ENCODE measurements around the gene PHLPP2. TPM values are rescaled to one million over a fixed set of nuclear protein-coding genes. Genes with fewer than 3 reads are reported as not detected.
A peak's percentile ranks its signal among the peaks of the same experiment; 100 is the strongest.
"Not testable (repeated sequence)": the region's sequence is repeated elsewhere in the genome, so short reads cannot be mapped to it uniquely, and the experiment has no call there.

PHLPP2 gene
- polyA plus RNA-seq, 3 donors: 7.6 to 10.7 (median 10.2) TPM

- DNase-seq: no peak
These were observed 99.2 kb downstream of the PHLPP2 start for GRCh38 chr16:71625113-71625850.

- no peak for DNase-seq
These were observed 100.9 kb downstream of the PHLPP2 start for GRCh38 chr16:71623597-71623996.

DNA sequence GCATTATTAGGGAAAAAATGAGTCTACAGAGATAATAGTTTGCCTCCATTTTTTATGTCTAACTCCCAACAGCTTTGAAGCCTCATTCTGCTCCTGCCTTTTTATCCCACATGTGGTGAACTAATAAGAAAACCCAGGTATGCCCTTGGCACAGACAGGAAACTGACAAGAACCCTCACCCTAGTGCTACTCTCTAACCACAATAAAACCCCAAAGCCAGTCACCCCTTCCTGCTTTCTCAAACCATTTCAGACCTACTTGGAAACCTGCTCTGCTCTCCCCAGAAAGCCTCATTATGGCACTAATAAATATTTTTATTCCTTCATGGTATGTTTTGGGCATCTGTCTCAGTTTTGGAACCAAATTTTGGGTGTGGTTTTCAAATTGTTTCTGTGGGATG, 102.4 kb downstream of the PHLPP2 start:
- DNase-seq: no peak

DNA sequence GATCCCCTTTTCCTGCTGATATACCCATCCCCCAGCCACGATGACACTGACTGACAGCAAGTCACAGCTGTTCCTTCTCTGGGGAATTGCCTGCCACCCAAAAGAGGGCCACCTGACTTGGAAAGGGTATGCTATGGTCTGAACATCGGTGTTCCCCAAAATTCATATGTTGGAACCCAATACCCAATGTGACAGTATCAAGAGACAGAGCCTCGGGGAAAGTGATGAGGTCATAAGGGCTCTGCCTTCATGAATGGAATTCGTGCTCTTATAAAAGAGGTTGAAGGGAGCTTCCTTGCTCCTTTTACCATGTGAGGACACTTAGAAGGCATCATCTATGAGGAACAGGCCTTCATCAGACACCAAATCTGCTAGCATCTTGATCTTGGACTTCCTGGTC, 106.1 kb downstream of the PHLPP2 start:
- DNase-seq: no peak

- not testable (repeated sequence) for DNase-seq
These were observed 109.5 kb downstream of the PHLPP2 start for GRCh38 chr16:71614956-71615355.

- peak; percentile 61 for DNase-seq
These were observed 113.3 kb downstream of the PHLPP2 start for GRCh38 chr16:71610936-71611871.

- no peak for DNase-seq
These were observed 114.1 kb downstream of the PHLPP2 start for GRCh38 chr16:71610447-71610846.

DNA sequence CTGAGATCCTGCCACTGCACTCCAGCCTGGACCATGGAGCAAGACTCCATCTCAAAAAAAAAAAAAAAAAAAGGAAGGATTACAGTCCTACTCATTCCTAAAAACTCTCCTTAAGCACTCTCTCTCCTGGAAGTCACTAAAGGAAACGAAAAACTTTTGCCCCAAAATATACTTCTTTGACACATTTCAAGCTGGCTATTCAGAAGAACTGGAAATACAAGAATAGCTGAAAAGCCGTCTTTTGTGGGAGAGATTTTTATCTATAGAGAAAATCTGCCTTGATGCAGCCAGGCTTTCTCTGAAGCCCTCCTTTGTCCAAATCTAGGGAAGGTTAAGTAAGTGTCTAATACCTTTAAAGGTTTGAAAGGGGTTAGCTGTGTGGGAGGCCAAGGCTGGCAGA, 115.4 kb downstream of the PHLPP2 start:
- DNase-seq: no peak

DNA sequence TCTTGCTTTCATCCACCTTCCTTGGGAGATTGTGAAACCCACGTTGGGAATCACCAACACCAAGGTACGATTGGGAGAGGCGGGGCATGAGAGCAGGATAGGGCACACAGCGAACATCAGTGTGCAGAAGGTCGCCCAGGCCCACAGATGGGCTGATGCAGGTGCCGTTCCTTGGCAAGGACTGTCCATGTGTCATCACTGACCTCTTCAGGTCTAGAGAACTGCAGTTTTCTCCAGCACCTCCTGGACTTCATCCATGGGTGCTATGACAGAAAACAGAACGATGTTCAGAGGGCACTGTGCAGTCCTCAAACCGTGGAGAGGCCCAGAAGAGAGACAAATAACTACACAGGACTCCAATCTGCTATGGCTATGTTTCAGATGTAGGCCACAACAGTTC, 123.7 kb downstream of the PHLPP2 start:
- DNase-seq: no peak

DNA sequence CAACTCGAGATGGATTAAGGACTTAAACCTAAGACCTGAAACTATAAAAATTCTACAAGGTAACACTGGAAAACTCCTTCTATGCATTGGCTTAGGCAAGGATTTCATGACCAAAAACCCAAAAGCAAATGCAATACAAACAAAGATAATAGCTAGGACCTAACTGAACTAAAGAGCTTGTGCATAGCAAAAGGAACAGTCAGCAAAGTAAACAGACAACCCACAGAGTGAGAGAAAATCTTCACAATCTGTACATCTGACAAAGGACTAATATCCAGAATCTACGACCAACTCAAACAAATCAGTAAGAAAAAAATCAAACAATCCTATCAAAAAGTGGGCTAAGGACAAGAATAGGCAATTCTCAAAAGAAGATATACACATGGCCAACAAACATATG, 126.1 kb downstream of the PHLPP2 start:
- not testable (repeated sequence) for DNase-seq

DNA sequence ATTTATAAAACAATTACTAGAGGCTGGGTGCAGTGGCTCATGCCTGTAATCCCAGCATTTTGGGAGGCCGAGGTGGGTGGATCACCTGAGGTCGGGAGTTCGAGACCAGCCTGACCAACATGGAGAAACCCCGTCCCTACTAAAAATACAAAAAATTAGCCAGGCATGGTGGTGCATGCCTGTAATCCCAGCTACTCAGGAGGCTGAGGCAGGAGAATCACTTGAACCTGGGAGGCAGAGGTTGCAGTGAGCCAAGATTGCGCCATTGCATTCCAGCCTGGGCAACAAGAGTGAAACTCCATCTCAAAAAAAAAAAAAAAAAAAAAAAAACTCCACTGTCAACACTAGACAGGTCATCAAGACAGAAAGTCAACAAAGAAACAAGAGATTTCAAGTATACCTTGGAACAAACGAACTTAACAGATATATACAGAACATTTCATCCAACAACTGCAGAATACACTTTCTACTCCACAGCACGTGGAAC, 129.1 kb downstream of the PHLPP2 start:
- DNase-seq: not testable (repeated sequence)

Other genes starting within 250 kb of the PHLPP2 start
- 10 to 100 TPM; 11.0 to 18.5 (median 16.1) TPM for gene ZNF19, start 235.4 kb downstream of the PHLPP2 start, polyA plus RNA-seq (ENCODE audit: insufficient read length in 3 of 3)
- under 1 TPM; 0.21 to 0.53 (median 0.49) TPM for gene CHST4, start 198.3 kb downstream of the PHLPP2 start, polyA plus RNA-seq (ENCODE audit: insufficient read length in 3 of 3)
- under 1 TPM; 0.03 to 0.16 (median 0.14) TPM for gene TAT, start 147.6 kb downstream of the PHLPP2 start, polyA plus RNA-seq (ENCODE audit: insufficient read length in 3 of 3)
- gene MARVELD3, start 98.5 kb downstream of the PHLPP2 start, polyA plus RNA-seq (ENCODE audit: insufficient read length in 3 of 3): 10 to 100 TPM; 13.1 to 20.3 (median 19.8) TPM
- 100 to 1,000 TPM in 2 of 3 donors, 10 to 100 TPM in 1; 84.5 to 115 (median 101) TPM for gene AP1G1, start 84.1 kb upstream of the PHLPP2 start, polyA plus RNA-seq (ENCODE audit: insufficient read length in 3 of 3)
- gene ATXN1L, start 121.3 kb upstream of the PHLPP2 start, polyA plus RNA-seq (ENCODE audit: insufficient read length in 3 of 3): 10 to 100 TPM; 33.7 to 39.0 (median 38.9) TPM
- 10 to 100 TPM; 20.9 to 24.9 (median 21.4) TPM for gene ZNF821, start 159.5 kb upstream of the PHLPP2 start, polyA plus RNA-seq (ENCODE audit: insufficient read length in 3 of 3)
- gene IST1, start 170.8 kb upstream of the PHLPP2 start, polyA plus RNA-seq (ENCODE audit: insufficient read length in 3 of 3): 100 to 1,000 TPM; 258 to 360 (median 303) TPM

Measured in renal pelvis (tissue), 4 donors.